HEK293 (cell line): Measurements from ENCODE around the gene FERMT3.

Experiments used
- BCL11B ChIP-seq: fragments of 450-650 bp; formaldehyde crosslinking; IDR thresholded peaks from 2 replicates; pipeline ENCODE4 v1.5.1; 2016; ENCODE audit warnings: low read depth, missing biosample characterization, missing genetic modification characterization
- FEZF1 ChIP-seq: fragments of 450-650 bp; formaldehyde crosslinking; IDR thresholded peaks from 2 replicates; pipeline ENCODE4 v1.5.1; 2016; ENCODE audit warnings: missing biosample characterization, missing genetic modification characterization
- GFI1B ChIP-seq: fragments of 450-650 bp; formaldehyde crosslinking; IDR thresholded peaks from 2 replicates; pipeline ENCODE4 v1.5.1; 2016; ENCODE audit warnings: missing biosample characterization, missing genetic modification characterization
- GLI2 ChIP-seq: fragments of 450-650 bp; formaldehyde crosslinking; IDR thresholded peaks from 2 replicates; pipeline ENCODE4; 2017; ENCODE audit warnings: missing biosample characterization, missing genetic modification characterization, low read depth, borderline replicate concordance
- HOXC10 ChIP-seq: sonication (generic); formaldehyde crosslinking; IDR thresholded peaks from 2 replicates; pipeline ENCODE4 v1.8.1; 2023; ENCODE audit warnings: mild to moderate bottlenecking, missing genetic modification reagents
- IKZF3 ChIP-seq: fragments of 450-650 bp; IDR thresholded peaks from 2 replicates; pipeline ENCODE4 v1.5.0; 2018; ENCODE audit warnings: missing biosample characterization, mild to moderate bottlenecking, missing genetic modification characterization, moderate library complexity
- OVOL3 ChIP-seq: fragments of 450-650 bp; formaldehyde crosslinking; IDR thresholded peaks from 2 replicates; pipeline ENCODE4 v1.5.1; 2016; ENCODE audit warnings: missing biosample characterization, missing genetic modification characterization
- SALL2 ChIP-seq: fragments of 450-650 bp; formaldehyde crosslinking; IDR thresholded peaks from 2 replicates; pipeline ENCODE4 v1.5.0; 2017; ENCODE audit warnings: missing biosample characterization, mild to moderate bottlenecking, missing genetic modification characterization, borderline replicate concordance
- ZBTB1 ChIP-seq: fragments of 450-650 bp; formaldehyde crosslinking; IDR thresholded peaks from 2 replicates; pipeline ENCODE4 v1.5.1; 2016; ENCODE audit warnings: missing biosample characterization, missing genetic modification characterization
- ZNF133 ChIP-seq: fragments of 450-650 bp; formaldehyde crosslinking; IDR thresholded peaks from 2 replicates; pipeline ENCODE4 v1.5.1; 2016; ENCODE audit warnings: missing biosample characterization, missing genetic modification characterization
- ZNF169 ChIP-seq: fragments of 450-650 bp; formaldehyde crosslinking; IDR thresholded peaks from 2 replicates; pipeline ENCODE4 v1.5.1; 2016; ENCODE audit warnings: missing biosample characterization, missing genetic modification characterization
- ZNF2 ChIP-seq: fragments of 450-650 bp; formaldehyde crosslinking; IDR thresholded peaks from 2 replicates; pipeline ENCODE4 v1.5.1; 2016; ENCODE audit warnings: missing biosample characterization, missing genetic modification characterization
- ZNF214 ChIP-seq: fragments of 450-650 bp; formaldehyde crosslinking; IDR thresholded peaks from 2 replicates; pipeline ENCODE4 v1.5.1; 2017; ENCODE audit warnings: missing biosample characterization, mild to moderate bottlenecking, missing genetic modification characterization, borderline replicate concordance
- ZNF221 ChIP-seq: fragments of 450-650 bp; formaldehyde crosslinking; IDR thresholded peaks from 2 replicates; pipeline ENCODE4 v1.5.1; 2017; ENCODE audit warnings: missing biosample characterization, missing genetic modification characterization, borderline replicate concordance
- ZNF248 ChIP-seq: fragments of 450-650 bp; formaldehyde crosslinking; IDR thresholded peaks from 2 replicates; pipeline ENCODE4 v1.5.1; 2017; ENCODE audit warnings: missing biosample characterization, missing genetic modification characterization
- ZNF266 ChIP-seq: fragments of 450-650 bp; formaldehyde crosslinking; IDR thresholded peaks from 2 replicates; pipeline ENCODE4 v1.5.1; 2016; ENCODE audit warnings: missing biosample characterization, missing genetic modification characterization, low read depth
- ZNF274 ChIP-seq, 2 experiments: fragments of 200-500 bp in 1 of 2; fragments of 450-650 bp in 1 of 2; sonication (Bioruptor generic) in 1 of 2; formaldehyde crosslinking in 1 of 2; IDR thresholded peaks; 2 replicates each; pipeline versions ENCODE4 v1.5.1 to v1.6.1; 2014 to 2016; ENCODE audit warnings: borderline replicate concordance in 1 of 2, inconsistent platforms in 1 of 2, low read length in 1 of 2, missing biosample characterization in 1 of 2, missing genetic modification characterization in 1 of 2
- ZNF404 ChIP-seq: fragments of 450-650 bp; formaldehyde crosslinking; IDR thresholded peaks from 2 replicates; pipeline ENCODE4 v1.5.1; 2017; ENCODE audit warnings: missing biosample characterization, missing genetic modification characterization
- ZNF423 ChIP-seq: fragments of 450-650 bp; formaldehyde crosslinking; IDR thresholded peaks from 2 replicates; pipeline ENCODE4 v1.5.1; 2016; ENCODE audit warnings: missing biosample characterization, missing genetic modification characterization
- ZNF426 ChIP-seq: fragments of 450-650 bp; formaldehyde crosslinking; IDR thresholded peaks from 2 replicates; pipeline ENCODE4 v1.5.1; 2017; ENCODE audit warnings: missing biosample characterization, missing genetic modification characterization, mild to moderate bottlenecking, inconsistent platforms, moderate library complexity
- ZNF529 ChIP-seq: fragments of 450-650 bp; formaldehyde crosslinking; IDR thresholded peaks from 2 replicates; pipeline ENCODE4 v1.5.1; 2017; ENCODE audit warnings: missing genetic modification characterization, missing biosample characterization; ENCODE audit not compliant: insufficient replicate concordance
- ZNF530 ChIP-seq: fragments of 450-650 bp; formaldehyde crosslinking; IDR thresholded peaks from 2 replicates; pipeline ENCODE4 v1.5.1; 2016; ENCODE audit warnings: low read depth, missing biosample characterization, missing genetic modification characterization
- ZNF549 ChIP-seq: fragments of 450-650 bp; IDR thresholded peaks from 2 replicates; pipeline ENCODE4 v1.5.1; 2018; ENCODE audit warnings: missing biosample characterization, missing genetic modification characterization, mild to moderate bottlenecking, inconsistent platforms, moderate library complexity
- ZNF571 ChIP-seq: fragments of 450-650 bp; formaldehyde crosslinking; IDR thresholded peaks from 2 replicates; pipeline ENCODE4 v1.5.0; 2017; ENCODE audit warnings: missing biosample characterization, missing genetic modification characterization
- ZNF621 ChIP-seq: fragments of 450-650 bp; formaldehyde crosslinking; IDR thresholded peaks from 2 replicates; pipeline ENCODE4 v1.5.1; 2017; ENCODE audit warnings: missing biosample characterization, missing genetic modification characterization
- ZNF707 ChIP-seq: fragments of 450-650 bp; formaldehyde crosslinking; IDR thresholded peaks from 2 replicates; pipeline ENCODE4 v1.5.1; 2016; ENCODE audit warnings: missing biosample characterization, missing genetic modification characterization
- ZNF747 ChIP-seq: fragments of 450-650 bp; formaldehyde crosslinking; IDR thresholded peaks from 2 replicates; pipeline ENCODE4 v1.5.1; 2016; ENCODE audit warnings: missing biosample characterization, missing genetic modification characterization
- ZNF785 ChIP-seq: fragments of 450-650 bp; formaldehyde crosslinking; IDR thresholded peaks from 2 replicates; pipeline ENCODE4 v1.5.1; 2016; ENCODE audit warnings: missing biosample characterization, missing genetic modification characterization
- ZNF843 ChIP-seq: fragments of 450-650 bp; formaldehyde crosslinking; IDR thresholded peaks from 2 replicates; pipeline ENCODE4 v1.5.1; 2016; ENCODE audit warnings: missing biosample characterization, missing genetic modification characterization
- ZSCAN30 ChIP-seq: fragments of 450-650 bp; IDR thresholded peaks from 2 replicates; pipeline ENCODE4 v1.5.1; 2018; ENCODE audit warnings: missing biosample characterization, mild to moderate bottlenecking, missing genetic modification characterization, moderate library complexity
- ZXDB ChIP-seq: fragments of 450-650 bp; formaldehyde crosslinking; IDR thresholded peaks from 2 replicates; pipeline ENCODE4 v1.5.1; 2016; ENCODE audit warnings: missing biosample characterization, missing genetic modification characterization
- TF ChIP-seq, protein P1 (sequence below): fragments of 450-650 bp; formaldehyde crosslinking; conservative IDR thresholded peaks from 2 replicates; pipeline ENCODE4 v1.5.1; 2016; ENCODE audit warnings: low read depth, missing biosample characterization, missing genetic modification characterization
- TF ChIP-seq, protein P2 (sequence below): fragments of 450-650 bp; formaldehyde crosslinking; IDR thresholded peaks from 2 replicates; pipeline ENCODE4 v1.5.1; 2016; ENCODE audit warnings: missing biosample characterization, missing genetic modification characterization

FERMT3 gene

DNA sequence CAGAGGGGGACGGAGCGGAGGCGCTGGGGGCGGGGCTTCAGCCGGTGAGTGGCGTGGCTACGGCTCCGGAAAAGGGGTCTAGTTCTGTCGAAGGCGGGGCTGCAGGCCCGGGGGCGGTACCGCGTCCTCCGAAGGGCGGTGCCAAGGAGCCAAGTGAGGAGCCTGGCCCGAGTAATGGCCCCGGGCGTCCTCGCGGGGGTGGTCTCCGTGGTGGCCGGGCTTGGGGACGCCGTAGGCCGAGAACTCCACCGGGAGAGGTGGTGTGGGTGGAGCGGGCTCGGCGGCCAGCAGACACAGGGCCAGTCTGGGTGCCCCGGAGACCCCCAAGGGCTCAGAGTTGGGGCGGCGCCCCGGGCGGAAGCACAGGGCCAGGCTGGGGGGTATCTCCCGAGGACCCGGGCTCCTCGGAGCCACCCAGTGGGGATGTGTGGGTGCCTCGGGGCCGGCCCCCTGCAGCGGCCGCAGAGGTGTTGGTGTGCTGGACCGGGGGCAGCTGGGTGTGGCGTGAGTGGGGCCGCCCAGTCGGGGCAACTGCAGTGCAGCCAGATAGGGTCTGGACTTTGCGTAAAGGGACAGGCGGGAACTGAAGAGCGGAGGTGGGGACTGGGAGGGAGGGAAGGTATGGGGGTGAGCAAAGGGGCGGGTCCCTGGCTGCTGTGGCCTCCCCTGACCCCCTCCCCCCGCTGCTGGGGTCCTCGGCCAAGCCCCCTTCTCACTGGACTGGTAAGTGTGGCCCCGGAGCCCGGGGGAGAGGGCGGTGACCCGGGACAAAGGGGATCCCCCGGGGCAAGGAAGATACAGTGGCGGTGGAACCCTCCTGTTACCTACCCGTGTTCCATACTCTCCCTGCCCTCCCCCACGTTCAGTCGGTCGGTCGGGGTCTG, 35.2 kb downstream of the FERMT3 start (continued):
- no peak for TF ChIP-seq ZNF214 (tag by site-specific recombination)
- TF ChIP-seq ZNF133 (tag by site-specific recombination): no peak
- TF ChIP-seq ZNF571 (tag by site-specific recombination): no peak
- TF ChIP-seq ZSCAN30 (tag by site-specific recombination): no peak
- no peak for TF ChIP-seq ZBTB1 (tag by site-specific recombination)
- TF ChIP-seq IKZF3 (tag by site-specific recombination): no peak
- TF ChIP-seq, protein P1, sequence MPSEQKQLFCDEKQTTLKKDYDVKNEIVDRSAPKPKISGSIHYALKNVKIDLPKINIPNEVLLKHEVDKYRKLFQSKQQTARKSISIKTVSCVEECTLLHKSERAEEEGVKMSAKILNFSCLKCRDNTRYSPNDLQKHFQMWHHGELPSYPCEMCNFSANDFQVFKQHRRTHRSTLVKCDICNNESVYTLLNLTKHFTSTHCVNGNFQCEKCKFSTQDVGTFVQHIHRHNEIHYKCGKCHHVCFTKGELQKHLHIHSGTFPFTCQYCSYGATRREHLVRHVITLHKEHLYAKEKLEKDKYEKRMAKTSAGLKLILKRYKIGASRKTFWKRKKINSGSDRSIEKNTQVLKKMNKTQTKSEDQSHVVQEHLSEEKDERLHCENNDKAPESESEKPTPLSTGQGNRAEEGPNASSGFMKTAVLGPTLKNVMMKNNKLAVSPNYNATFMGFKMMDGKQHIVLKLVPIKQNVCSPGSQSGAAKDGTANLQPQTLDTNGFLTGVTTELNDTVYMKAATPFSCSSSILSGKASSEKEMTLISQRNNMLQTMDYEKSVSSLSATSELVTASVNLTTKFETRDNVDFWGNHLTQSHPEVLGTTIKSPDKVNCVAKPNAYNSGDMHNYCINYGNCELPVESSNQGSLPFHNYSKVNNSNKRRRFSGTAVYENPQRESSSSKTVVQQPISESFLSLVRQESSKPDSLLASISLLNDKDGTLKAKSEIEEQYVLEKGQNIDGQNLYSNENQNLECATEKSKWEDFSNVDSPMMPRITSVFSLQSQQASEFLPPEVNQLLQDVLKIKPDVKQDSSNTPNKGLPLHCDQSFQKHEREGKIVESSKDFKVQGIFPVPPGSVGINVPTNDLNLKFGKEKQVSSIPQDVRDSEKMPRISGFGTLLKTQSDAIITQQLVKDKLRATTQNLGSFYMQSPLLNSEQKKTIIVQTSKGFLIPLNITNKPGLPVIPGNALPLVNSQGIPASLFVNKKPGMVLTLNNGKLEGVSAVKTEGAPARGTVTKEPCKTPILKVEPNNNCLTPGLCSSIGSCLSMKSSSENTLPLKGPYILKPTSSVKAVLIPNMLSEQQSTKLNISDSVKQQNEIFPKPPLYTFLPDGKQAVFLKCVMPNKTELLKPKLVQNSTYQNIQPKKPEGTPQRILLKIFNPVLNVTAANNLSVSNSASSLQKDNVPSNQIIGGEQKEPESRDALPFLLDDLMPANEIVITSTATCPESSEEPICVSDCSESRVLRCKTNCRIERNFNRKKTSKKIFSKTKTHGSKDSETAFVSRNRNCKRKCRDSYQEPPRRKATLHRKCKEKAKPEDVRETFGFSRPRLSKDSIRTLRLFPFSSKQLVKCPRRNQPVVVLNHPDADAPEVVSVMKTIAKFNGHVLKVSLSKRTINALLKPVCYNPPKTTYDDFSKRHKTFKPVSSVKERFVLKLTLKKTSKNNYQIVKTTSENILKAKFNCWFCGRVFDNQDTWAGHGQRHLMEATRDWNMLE (tag by site-specific recombination): no peak
- TF ChIP-seq ZNF529 (tag by site-specific recombination): no peak
- no peak for TF ChIP-seq SALL2 (tag by site-specific recombination)
- no peak for TF ChIP-seq GLI2 (tag by site-specific recombination)
- no peak for TF ChIP-seq ZNF843
- no peak for TF ChIP-seq ZNF785 (tag by site-specific recombination)
- TF ChIP-seq ZNF621 (tag by site-specific recombination): no peak
- TF ChIP-seq HOXC10 (CRISPR knock-in tag): no peak
- TF ChIP-seq ZNF248: no peak
- no peak for TF ChIP-seq ZNF274 (IDR thresholded peaks at IDR 0.05; ENCODE audit: low read length)
- TF ChIP-seq ZNF274 (tag by site-specific recombination; IDR thresholded peaks at IDR 0.05; ENCODE audit: borderline replicate concordance): no peak
- TF ChIP-seq BCL11B: no peak
- TF ChIP-seq ZNF2 (tag by site-specific recombination): no peak
- TF ChIP-seq ZNF530 (tag by site-specific recombination): no peak
- no peak for TF ChIP-seq FEZF1 (tag by site-specific recombination)
- no peak for TF ChIP-seq ZNF747
- TF ChIP-seq ZNF707 (tag by site-specific recombination): no peak
- no peak for TF ChIP-seq ZNF549
- TF ChIP-seq ZNF169 (tag by site-specific recombination): no peak
- no peak for TF ChIP-seq ZNF426 (tag by site-specific recombination)
- TF ChIP-seq OVOL3 (tag by site-specific recombination): no peak
- no peak for TF ChIP-seq ZNF404 (tag by site-specific recombination)
- TF ChIP-seq ZXDB (tag by site-specific recombination): no peak; the same call in 1 of the 2 replicates
- TF ChIP-seq ZNF423 (tag by site-specific recombination): peak; percentile 80
- TF ChIP-seq GFI1B (tag by site-specific recombination): no peak
- TF ChIP-seq ZNF221 (tag by site-specific recombination): no peak
- TF ChIP-seq, protein P2, sequence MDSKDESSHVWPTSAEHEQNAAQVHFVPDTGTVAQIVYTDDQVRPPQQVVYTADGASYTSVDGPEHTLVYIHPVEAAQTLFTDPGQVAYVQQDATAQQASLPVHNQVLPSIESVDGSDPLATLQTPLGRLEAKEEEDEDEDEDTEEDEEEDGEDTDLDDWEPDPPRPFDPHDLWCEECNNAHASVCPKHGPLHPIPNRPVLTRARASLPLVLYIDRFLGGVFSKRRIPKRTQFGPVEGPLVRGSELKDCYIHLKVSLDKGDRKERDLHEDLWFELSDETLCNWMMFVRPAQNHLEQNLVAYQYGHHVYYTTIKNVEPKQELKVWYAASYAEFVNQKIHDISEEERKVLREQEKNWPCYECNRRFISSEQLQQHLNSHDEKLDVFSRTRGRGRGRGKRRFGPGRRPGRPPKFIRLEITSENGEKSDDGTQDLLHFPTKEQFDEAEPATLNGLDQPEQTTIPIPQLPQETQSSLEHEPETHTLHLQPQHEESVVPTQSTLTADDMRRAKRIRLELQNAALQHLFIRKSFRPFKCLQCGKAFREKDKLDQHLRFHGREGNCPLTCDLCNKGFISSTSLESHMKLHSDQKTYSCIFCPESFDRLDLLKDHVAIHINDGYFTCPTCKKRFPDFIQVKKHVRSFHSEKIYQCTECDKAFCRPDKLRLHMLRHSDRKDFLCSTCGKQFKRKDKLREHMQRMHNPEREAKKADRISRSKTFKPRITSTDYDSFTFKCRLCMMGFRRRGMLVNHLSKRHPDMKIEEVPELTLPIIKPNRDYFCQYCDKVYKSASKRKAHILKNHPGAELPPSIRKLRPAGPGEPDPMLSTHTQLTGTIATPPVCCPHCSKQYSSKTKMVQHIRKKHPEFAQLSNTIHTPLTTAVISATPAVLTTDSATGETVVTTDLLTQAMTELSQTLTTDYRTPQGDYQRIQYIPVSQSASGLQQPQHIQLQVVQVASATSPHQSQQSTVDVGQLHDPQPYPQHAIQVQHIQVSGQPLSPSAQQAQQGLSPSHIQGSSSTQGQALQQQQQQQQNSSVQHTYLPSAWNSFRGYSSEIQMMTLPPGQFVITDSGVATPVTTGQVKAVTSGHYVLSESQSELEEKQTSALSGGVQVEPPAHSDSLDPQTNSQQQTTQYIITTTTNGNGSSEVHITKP (tag by site-specific recombination): peak; percentile 78
- TF ChIP-seq ZNF266 (tag by site-specific recombination): no peak
